NCI-H82 treated with DMSO at 0.1 percent for 48 hours (cell line): ENCODE results near the gene CPLX4.

Source experiments
- DNase-seq: peaks from one replicate; lab custom pipeline; 2025; ENCODE audit not compliant: unreplicated experiment; lab: John Stamatoyannopoulos, UW

Gene CPLX4

DNA sequence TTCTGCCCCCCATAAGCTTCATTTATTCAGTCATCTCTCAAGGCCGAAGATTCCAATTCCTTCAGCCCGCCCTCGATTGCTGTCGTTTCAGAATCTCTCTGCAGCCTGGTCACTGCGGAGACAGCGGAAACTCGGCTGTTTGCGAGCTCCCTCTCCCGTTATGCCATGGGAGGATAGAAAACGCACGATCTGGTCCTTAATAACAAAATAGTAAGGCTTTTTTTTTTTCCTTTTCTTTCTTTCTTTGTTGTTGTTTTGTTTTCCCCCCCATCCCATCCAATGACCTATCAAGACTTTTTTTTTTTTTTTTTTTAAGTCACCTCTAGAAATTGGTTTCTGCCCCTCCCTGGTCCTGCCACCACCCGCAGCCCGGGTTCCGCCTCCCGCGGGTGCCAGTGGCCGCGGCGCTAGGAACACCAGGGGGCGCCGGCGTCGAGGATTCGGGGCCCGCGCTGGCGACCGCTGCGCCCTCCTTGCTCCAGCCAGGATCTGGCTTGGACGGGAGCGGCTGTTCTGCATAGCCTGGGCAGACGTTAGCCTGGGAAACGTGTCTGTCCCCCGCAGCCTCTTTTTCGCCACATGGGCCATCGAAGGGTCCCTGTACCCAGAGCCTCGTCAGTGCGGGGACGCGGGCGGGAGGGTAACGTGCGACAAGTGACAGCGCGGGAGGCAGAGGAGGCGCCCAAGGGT is 10.1 kb downstream of the CPLX4 start:
- peak; percentile 44 for DNase-seq

DNA sequence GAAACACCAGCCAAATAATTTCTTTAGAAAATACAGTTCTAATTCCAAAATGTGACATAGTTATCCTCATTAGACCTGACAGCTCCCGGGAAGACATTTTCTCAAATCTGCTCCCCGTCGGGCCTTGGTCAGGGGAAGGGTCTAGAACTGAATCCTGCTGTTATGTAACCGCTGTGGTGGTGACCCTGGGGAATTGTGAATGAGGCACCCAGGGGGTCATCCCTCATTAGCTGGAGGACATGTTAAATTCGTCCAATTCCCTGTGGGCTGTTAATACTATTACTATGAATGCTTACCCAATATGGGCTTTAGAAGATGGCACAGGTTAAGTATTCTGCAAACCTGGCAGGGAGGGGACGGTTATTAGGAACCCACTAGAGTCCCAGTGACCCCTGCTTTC is 11.8 kb downstream of the CPLX4 start:
- DNase-seq, result no peak

DNA sequence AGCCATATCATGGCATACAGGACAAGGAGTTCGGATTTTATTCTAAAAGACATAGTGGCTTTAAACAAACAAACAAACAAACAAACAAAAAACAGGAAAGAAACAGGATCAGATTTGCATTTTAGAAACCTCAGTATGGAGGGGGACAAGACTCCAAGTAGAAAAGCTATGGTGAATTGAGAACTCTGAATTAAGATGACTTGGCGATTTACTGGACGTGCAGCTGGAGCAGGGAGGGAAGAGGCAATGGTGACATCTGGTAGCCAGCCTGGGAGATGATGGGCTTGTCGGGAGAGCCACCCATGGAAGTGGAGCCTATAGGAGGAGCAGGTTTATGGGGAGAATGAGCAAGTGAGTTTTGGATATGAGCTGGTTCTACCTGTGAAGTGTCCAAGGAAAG is 13.2 kb downstream of the CPLX4 start:
- DNase-seq, result peak; percentile 5

DNA sequence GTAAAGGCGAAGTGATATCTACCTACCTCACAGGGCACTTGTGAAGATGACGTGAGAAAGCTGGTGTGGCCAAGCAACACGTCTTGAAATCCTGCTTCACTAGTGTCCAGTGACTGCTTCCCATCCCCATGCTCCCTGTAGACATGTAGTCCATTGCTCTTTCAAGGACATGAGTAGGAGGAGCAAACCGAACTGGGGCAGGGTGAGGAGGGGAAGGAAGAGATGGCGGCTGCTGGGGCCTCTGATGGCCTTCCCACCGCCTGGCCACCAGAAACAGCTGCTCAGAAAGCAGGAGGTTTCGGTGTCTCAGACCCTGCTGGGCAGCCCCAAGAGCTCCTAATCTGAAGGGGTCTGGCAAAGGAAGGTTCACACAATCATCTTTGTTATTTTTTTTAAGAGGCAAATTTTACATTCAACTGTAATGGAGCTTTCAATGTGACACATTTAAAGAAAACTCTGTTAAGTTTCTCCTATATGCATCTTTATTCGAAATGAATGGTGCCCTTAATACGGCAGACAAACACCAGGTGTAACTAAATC is 14.7 kb downstream of the CPLX4 start:
- no peak for DNase-seq

DNA sequence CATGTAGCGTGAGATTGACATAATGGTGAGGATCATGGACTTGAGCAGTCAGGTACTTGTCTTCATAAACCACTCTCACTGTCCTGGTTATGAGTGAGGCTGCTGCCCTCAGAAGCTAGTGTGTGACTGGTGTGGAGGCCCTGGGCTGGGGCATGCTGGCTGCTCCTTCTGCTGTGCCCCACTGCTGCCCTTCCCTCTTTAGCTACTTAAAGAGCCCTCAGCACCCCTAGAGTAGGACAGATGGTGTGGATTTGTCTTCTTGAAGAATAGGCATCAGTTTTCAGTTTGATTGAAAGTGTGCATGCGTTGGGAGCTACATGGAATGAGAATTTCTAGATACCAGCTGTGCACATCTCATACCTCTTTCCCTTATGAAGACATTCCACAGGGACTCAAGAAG is 15.4 kb downstream of the CPLX4 start:
- peak; percentile 19 for DNase-seq

DNA sequence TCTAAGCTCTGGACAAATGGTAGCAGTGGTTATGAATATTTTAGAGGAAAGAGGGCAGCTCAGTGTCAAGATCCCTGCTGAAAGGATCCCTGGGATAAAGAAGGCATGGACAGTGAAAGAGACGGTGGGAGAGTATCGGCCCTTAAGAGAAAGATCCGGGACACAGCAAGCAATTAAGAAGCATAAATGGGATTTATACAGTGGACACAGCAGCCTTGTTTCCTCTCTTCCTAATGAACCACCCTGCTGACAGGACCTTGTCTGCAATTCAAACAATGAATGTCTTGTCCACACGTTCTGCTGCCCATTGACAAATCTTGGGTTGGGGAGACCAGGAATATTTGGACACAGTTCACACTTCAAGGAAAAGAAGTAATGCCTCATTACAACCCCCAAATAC is 16.5 kb downstream of the CPLX4 start:
- no peak for DNase-seq

DNA sequence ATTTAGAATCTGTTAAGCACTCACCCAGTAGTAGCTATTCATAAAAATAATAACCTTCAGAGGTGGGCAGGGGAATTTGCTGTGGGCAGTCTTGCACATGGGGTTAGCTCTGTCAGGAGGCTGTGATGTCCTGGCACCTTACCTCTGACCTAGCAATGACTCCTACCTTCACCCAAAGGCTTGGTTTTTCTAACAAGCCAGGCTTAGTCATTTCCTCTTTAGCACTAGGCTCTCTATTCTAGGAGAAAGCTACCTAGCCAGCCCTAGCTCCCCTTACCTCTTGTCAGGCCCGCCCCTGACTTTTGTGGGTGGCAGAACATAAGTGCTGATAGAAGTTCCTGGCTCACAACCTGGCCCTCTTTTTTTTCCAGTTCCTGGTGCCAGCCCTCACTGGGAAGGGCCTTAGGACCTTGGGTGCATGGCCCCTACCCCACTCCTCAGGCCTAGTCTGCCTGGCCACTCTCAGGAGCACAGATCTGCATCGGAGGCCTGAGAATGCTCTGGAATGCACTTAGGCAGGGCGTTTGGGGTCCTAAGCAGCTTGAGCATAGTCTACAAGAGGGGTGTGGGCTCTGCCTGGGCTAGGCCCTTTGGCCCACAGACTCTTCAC is 17.7 kb downstream of the CPLX4 start:
- no peak for DNase-seq

DNA sequence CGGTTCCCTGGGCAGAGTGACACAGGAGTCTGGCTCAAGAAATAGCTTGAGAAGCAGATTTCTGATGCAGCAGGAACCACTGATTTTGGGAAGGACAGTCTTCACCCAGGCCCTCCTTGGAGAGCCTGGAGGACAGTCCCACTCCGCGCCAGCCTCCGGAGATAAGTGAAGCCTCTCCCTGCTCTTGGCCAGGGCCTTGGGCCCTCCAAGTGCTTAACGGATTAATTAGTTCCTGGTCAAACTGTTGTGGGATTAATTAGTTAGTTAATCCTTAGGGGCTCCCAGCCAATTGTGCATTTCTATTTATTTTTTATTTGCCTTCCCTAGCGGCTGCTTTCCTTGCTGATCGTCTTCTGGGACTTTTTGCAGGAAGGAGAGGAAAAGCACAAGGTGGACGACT is 19.6 kb downstream of the CPLX4 start:
- DNase-seq, result peak; percentile 45

DNA sequence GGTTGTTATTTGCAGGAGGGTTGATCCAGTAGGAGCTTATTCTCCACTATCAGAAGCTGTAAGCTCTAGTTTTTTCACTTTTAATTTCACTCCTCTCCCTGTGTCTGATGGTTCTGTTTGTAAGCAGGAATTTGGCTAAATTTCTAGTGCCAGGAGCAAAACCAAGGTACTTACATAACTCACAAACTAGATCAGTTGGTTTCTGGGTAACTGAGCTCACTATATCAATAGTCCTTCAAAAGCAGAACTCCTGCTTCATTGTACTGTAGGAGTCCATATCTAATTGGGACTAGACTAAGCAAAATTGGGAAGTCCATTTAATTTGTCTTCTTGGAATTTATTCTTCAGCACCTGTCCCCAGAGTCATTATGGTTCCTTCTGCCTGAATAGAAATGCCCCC is 25.1 kb downstream of the CPLX4 start:
- no peak for DNase-seq

DNA sequence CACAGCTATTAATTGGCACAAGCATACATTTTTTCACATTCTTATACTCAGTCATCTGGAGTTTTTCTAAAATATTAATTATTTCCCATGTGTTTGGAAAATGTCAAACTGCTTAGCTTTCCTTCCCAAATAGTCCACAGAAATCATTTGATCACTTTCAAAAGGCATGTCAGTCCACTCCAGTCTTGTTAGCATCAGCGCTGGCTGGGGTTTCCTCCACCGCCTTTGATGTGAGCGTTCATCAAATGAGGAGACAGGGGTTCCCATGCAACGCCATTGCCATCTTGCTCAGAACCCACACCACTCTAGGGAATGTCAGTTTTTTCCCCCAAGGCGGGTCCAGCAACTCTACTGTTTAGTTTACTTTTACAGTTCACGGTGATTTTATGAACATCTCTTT is 32.1 kb downstream of the CPLX4 start:
- DNase-seq, result no peak

DNA sequence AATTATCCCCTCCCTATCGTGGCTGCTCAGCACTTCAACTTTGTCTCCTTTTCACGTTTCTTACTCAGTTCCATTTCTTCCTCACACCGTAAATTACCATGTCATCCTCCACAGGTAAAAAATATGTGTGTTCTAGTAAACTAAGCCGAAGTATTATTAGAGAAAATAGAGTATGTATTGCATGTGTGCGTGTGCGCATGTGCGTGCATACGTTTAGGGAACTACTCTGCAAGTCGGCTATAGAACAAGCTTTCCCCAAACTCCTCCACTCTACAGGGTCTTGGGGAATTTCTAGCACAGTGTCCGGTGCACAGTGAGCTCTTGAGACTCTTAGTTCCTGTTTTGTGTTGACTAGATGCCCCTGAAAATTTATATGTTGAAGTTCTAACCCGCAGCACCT is 36.1 kb downstream of the CPLX4 start:
- DNase-seq, result no peak

DNA sequence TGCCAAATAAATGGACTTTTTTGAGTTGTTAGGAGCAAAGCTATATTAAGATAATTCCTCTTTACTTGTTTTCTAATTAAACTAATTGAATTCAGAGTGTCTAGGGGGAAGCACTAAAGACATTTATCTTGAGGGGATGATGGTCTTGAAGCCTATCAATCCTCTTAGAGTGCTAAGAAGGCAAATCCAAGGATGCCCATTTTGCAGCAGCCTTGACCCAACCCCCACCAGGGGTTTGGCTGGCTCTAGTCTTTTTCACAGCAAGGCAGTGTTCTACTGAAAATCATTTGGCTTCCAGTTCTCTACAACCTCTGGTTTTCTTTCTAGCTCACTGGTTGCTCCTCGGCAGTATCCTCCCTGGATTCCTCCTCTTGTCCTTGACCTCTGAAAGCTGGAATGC is 38.7 kb downstream of the CPLX4 start:
- DNase-seq, result peak; percentile 83

DNA sequence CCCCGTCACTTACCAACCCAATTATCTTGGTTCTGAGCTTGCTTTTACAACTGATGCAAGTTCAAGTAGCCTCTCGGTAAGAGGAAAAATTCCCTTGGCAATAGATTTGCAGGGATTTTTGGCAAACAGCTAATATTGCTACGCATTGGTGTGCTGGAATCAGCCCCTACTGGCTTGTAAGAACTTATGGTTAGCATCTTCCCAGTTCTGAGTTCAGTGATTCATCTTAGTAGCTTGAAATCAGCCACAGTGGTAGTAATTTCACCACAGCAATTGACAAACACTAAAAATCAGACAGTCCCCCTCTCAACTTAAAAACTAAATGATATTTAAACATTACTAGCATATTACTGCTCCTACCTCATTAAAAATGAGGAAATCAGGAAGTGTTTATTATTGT is 39.3 kb downstream of the CPLX4 start:
- DNase-seq, result no peak

DNA sequence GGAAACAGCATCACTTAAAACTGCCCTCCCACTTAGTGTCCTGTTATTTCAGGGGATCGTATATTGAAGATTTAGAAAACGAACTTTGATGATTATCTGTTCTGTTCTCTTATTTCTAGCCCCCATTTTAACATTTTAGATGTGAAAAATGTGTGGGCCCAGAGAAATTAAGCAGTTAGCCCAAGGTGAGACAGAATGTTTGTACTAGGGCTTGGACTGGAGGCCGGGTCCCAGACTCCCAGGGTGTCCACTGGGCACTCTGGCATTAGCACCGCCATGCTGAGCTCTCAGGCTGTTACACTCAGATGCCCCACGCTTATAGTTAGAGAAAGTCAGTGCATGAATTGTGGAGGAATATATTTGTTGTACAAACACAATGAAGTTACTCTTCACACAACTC is 39.7 kb downstream of the CPLX4 start:
- DNase-seq, result no peak

DNA sequence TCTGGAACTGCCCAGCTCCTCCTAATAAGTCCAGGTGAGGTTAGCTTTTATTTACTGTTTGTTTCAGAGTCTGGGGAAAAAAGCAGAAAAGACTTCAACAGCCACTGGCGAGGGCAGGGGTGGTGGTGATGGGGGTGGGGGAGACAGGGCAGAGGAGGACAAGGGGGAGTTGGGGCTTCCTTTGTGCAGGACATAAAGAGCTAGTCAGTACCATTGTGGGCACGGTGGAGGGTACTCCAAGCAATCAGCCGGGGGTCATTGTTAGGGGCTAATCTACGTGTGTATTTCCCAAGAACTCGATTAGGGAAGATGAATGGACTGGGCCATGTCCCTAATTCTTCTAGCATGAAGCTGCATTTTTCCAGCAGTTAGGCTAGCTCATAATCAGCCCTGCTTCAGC is 42.4 kb downstream of the CPLX4 start:
- DNase-seq, result no peak

DNA sequence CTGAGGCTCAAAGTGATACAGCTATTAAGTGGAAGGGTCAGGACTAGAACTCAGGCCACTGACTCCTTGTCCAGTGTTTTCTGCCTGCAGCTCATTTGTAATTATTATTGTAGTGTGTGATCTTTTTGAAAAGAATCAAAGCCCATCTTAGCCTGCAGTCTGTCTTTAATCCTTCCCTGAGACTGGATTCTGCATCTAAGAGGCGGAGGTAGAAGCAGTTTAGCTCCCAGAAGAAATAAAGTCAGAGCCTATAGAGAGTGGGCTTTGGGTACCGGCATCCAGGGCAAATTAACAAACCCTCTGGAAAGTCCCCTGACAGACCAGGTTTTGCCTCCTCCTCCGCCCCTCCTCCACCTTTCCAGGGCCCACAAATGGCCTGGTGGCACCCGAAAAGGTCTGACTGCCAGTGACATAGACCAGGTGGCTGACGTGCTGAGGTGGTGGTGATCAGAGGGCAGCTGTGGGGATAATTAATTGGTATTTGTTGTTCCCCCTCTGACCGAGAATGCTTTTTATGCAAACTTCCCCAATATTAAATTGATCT is 43.0 kb downstream of the CPLX4 start:
- DNase-seq, result no peak

DNA sequence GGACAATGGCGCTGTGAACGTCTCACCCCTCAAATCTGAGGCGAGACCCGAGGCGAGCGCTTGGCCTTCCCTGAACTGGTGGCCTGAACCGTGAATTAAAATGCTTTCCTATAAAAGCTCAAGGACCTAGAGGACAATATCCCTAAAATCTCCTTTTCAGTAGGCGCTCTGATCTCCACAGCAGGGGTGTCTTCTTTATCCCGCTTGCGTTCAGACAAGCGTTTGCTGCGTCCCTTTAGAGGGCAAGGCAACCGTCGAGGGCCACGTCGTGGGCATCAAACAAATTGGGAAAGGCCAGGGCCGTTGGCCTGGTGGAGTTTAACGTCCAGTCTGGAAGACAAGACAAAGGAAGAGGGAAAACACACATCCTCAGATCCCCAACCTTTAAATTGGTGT is 43.9 kb downstream of the CPLX4 start:
- no peak for DNase-seq

DNA sequence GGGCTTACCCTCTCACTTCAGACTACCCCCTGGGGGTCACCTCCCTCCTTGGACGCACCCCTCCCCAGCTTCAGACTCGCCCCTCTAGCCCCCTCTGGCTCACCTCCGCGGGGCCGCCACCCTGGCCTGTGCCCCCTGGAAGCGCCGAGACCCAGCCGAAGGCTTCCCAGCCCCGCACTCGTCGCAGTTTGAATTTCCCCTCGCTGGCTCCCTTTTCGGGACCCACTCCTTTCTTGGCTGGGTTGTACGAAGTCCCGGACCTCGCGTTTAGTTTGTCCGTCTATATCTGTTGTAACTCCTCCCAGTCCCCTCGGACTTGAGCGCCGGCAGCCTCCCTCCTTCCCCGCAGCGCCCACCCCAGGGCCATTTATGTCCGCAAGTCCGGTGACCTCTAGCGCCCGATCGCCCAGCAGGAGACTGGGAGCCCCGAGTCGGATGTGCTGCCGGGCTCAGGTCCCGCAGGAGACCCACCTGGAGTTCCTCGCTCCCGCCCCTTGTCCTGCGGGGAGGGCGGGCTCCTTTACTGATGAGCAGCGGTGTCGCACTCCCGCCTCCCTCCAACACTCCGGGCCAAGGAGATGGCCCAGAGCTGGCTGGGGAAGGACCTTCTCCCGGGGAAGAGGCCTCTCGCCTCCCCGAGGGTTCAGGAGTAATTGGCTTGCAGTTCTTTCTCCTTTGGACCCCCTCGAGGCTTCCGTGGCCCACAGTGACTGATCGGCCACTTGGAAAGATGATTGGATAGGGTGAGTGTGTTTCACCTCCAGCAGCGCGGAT is 44.5 kb downstream of the CPLX4 start:
- no peak for DNase-seq

DNA sequence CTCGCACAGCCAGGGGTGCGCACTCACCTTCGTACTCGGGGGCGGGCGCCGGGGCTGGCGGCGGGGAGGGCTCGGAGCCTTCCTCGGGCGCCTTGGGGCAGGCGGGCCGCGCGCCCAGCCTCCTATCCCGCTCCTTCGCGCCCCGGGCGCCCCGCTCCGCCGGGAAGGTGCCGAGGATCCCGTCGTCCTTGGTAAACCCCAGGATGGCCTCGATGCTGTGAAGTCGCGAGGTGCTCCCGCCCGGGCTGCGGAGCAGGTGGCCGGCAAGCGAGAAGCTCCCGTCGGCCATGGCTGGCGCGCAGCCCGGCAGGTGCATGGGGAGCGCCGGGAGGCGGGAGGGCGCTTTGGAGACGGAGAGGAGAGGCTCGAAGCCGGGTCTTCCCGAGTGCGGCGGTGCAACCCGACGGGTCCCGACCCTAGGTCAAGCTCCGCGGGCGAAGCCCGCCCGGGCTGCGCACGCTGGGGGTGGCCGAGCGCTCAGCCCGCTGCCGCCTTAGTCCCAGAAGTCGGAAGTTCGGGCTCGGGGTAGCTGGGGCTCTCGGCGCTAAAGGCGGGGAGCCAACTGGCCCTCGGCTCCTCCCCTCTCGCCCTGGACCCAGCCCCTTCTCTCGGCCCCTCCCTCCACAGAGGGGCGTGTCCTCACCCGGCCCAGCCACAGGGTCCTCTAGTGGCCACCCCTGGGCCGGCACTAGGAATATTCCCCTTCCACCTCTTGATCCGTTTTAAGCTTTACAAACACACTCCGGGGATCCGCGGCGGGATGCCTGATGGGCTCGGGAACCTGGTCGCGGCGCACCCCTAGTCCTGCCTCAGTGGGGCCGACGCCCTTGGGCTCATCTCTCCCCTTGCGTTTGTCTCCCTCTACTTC is 45.3 kb downstream of the CPLX4 start, which contains the start of gene RAX:
Gene RAX, minus strand, starts transcription at position 564 of the 868 bp plus-strand sequence. Its CDS starts 248 bp downstream, at position 316.
- no peak for DNase-seq

DNA sequence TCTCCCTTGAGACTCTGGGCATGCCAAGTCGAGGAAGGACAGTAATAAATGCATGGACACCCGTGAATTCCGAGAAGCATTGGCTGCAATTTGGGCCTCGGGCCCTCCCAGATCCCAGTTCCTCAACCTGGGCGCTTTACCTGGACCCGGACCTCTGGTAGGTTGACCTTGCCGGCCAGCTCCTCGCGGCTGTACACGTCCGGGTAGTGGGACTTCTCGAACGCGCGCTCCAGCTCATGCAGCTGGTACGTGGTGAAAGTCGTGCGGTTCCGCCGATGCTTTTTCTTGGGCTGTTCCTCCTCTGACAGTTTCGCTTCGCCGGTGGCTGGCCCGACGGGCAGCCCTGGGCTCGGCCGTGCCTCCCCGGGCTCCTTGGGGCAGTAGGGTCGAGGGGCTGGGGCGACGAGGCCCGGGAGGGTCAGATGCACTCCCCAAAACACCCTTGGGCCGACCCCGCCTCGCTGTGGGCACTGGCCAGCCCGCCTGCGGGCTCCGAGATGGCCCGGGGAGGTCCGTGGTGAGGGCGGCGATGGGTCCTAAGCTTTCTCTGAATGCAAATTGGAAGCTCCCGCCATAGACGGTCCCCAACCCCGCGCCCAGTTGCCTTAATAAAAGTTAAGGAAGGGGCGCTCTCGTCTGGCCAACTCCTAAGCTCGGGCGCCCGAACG is 46.1 kb downstream of the CPLX4 start:
- DNase-seq, result no peak
